GM12874 (cell line): ENCODE measurements around the gene CIBAR2.
A peak's percentile ranks its signal among the peaks of the same experiment; 100 is the strongest.

Source experiments
- TF ChIP-seq, protein P1 (sequence below): IDR thresholded peaks from 2 replicates; pipeline ENCODE4 v1.5.1; 2011; ENCODE audit warnings: low read depth, mild to moderate bottlenecking, control low read depth, low read length, moderate library complexity; ENCODE audit not compliant: insufficient read depth

The CIBAR2 gene

DNA sequence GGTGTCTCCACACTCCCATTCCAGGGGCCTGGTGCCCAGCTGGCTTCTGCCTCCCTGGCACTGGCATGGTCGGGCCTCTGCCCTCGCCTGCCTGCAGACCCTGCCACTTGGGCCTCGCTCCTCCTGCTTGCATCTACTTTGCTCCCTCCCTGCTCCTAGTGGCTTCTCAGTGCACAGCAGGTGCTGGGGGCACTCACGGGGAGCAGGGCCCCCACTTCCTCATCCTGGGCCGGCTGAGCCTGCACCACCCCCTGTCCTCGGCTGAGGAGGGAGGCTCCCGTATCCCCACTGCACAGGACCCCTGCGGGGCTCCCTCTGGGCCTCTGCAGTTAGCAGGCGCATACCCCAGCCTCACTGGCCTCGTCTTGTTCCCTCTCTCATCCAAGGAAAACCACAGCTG is 35.2 kb downstream of the CIBAR2 start:
- TF ChIP-seq, protein P1, sequence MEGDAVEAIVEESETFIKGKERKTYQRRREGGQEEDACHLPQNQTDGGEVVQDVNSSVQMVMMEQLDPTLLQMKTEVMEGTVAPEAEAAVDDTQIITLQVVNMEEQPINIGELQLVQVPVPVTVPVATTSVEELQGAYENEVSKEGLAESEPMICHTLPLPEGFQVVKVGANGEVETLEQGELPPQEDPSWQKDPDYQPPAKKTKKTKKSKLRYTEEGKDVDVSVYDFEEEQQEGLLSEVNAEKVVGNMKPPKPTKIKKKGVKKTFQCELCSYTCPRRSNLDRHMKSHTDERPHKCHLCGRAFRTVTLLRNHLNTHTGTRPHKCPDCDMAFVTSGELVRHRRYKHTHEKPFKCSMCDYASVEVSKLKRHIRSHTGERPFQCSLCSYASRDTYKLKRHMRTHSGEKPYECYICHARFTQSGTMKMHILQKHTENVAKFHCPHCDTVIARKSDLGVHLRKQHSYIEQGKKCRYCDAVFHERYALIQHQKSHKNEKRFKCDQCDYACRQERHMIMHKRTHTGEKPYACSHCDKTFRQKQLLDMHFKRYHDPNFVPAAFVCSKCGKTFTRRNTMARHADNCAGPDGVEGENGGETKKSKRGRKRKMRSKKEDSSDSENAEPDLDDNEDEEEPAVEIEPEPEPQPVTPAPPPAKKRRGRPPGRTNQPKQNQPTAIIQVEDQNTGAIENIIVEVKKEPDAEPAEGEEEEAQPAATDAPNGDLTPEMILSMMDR = peak; percentile 23; the same call in 1 of the 2 replicates

- TF ChIP-seq, protein P1 = no peak
Measured at GRCh38 chr16:85075236-85075924, 36.9 kb downstream of the CIBAR2 start.

GRCh38 chr16:85074225-85074914 is 37.9 kb downstream of the CIBAR2 start:
- TF ChIP-seq, protein P1 = no peak

- TF ChIP-seq, protein P1 = no peak
Measured at GRCh38 chr16:85072947-85073346, 39.3 kb downstream of the CIBAR2 start.

- TF ChIP-seq, protein P1 = no peak
Measured at GRCh38 chr16:85072076-85072860, 40.0 kb downstream of the CIBAR2 start.

DNA sequence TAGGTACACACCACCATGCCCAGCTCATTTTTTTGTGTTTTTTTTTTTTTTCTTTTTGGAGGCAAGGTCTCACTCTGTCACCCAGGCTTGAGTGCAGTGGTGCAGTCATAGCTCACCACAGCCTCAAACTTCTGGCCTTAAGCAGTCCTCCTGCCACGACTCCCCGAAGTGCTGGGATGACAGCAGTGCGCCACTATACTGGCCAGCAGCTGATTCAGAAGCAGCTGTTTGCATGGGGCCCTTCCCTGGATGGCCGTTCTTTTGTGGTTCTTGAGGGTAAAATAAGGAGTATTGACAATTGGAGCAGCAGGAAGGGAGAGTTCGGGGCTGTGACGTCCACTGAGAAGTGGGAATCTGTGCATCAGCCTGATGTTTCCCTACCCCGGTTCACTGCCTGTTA is 43.1 kb downstream of the CIBAR2 start:
- TF ChIP-seq, protein P1 = no peak

DNA sequence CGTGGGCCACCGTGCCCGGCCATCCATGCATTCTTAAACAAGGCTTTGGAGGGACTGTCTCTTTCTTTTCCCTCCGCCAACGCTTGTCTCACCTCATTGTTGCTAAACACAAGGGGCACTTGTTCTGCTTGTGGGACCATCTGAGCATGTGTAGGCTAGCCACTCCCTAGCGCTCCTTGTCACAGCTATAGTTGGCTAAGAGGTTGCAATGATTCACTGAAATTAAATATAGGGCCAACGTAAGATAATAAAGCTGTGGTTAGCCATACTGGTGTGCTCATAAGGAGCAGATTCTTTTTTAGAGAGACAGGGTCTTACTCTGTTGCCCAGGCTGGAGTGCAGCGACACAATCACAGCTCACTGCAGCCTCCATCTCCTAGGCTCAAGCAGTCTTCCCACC is 43.5 kb downstream of the CIBAR2 start:
- TF ChIP-seq, protein P1 = no peak
